ENCODE data around the gene CRIP1. TPM values are rescaled to one million over a fixed set of nuclear protein-coding genes. Genes with fewer than 3 reads are reported as not detected.

CRIP1 gene
- total and polyA plus RNA-seq, 8 donors: 71.5 to 281 (median 112) TPM

GRCh38 chr14:105491366-105491973, 4.8 kb downstream of the CRIP1 start:
- peaks cover 14 to 51% of the 10 kb centered on the region in 2 donors for H3K4me1 ChIP-seq
- DNase-seq (peak in 2 of 4 donors; percentile 80 to 94), ATAC-seq (peak; percentile 1)
- peaks cover 0 to 6% of the 10 kb centered on the region in 2 donors for H3K36me3 ChIP-seq
- H3K27ac ChIP-seq: peak overlapping the region; percentile 84 to 97
- TF ChIP-seq CTCF (IDR thresholded peaks at IDR 0.05): no peak
- intact Hi-C loops (cut with DNase I): no loop called here
- H3K27me3 ChIP-seq: peaks cover 0 to 21% of the 10 kb centered on the region in 2 donors
- peak overlapping the region; percentile 73 to 81 for H3K4me3 ChIP-seq
- H3K9me3 ChIP-seq: no peaks in the 10 kb centered on the region

- Histone ChIP-seq H3K27me3 (peaks cover 0 to 13% of the 10 kb centered on the region in 2 donors), H3K4me3 (peak overlapping the region in 1 of 2 donors; percentile 81), H3K36me3 (peaks cover 0 to 7% of the 10 kb centered on the region in 2 donors), H3K27ac (peak overlapping the region in 1 of 2 donors; percentile 97), H3K4me1 (peaks cover 10 to 42% of the 10 kb centered on the region in 2 donors), H3K9me3 (no peaks in the 10 kb centered on the region)
- ATAC-seq (no peak), DNase-seq (peak in 2 of 4 donors; percentile 34 to 82)
- intact Hi-C loops (cut with DNase I): no loop called here
- no peak for TF ChIP-seq CTCF (IDR thresholded peaks at IDR 0.05)
Observed at GRCh38 chr14:105492031-105492970, 5.6 kb downstream of the CRIP1 start.

- no peak for TF ChIP-seq CTCF (IDR thresholded peaks at IDR 0.05)
Observed at GRCh38 chr14:105492971-105493871, 6.5 kb downstream of the CRIP1 start.

GRCh38 chr14:105493921-105494605, 7.4 kb downstream of the CRIP1 start:
- no peak for TF ChIP-seq CTCF (IDR thresholded peaks at IDR 0.05)
- H3K36me3 ChIP-seq: peaks cover 0 to 24% of the 10 kb centered on the region in 2 donors
- ATAC-seq (no peak), DNase-seq (peak in 2 of 4 donors; percentile 28 to 64)
- no peak overlapping the region for H3K27ac ChIP-seq
- no peak overlapping the region for H3K4me3 ChIP-seq
- H3K4me1 ChIP-seq: peaks cover 4 to 25% of the 10 kb centered on the region in 2 donors
- H3K27me3 ChIP-seq: no peaks in the 10 kb centered on the region
- intact Hi-C loops (cut with DNase I): no loop called here
- H3K9me3 ChIP-seq: no peaks in the 10 kb centered on the region

More at GRCh38 chr14:105492971-105493871, 6.5 kb downstream of the CRIP1 start:
- ATAC-seq: no peak
- intact Hi-C loops (cut with DNase I): no loop called here
- H3K4me1 ChIP-seq: peaks cover 10 to 33% of the 10 kb centered on the region in 2 donors
- peaks cover 0 to 3% of the 10 kb centered on the region in 2 donors for H3K27me3 ChIP-seq
- no peak overlapping the region for H3K27ac ChIP-seq
- no peaks in the 10 kb centered on the region for H3K9me3 ChIP-seq
- peaks cover 0 to 16% of the 10 kb centered on the region in 2 donors for H3K36me3 ChIP-seq
- no peak overlapping the region for H3K4me3 ChIP-seq
- peak in 2 of 4 donors; percentile 34 to 76 for DNase-seq

All from left lung (tissue), 10 donors.